ENCODE data around the gene CDS1.

DNA sequence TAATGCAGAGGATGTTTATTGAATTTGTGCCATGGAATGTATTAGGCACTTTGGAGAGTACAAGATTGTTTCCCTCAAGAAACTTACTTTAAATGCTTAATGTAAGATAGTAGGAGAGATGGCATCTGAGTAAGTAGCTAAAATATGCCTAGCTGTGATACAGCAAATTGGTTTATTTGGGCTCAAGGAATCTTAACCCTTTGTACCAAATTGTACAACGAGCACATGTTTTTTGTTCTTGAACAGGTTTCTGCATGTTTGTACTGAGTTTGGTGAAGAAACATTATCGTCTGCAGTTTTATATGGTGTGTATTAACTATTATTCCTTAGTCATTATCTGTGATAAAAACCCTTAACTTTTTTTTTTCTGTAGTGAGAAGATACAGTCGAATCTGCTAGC is 48.6 kb downstream of the CDS1 start:
- TF ChIP-seq CTCF (IDR thresholded peaks at IDR 0.05) (no peak), POLR2AphosphoS5 (IDR thresholded peaks at IDR 0.05; ENCODE audit: insufficient read depth in 1 of 2, low read depth in 1 of 2) (no peak), POLR2A (IDR thresholded peaks at IDR 0.05) (no peak)
